Measurements from ENCODE around the gene NFIA. TPM values are rescaled to one million over a fixed set of nuclear protein-coding genes. Genes with fewer than 3 reads are reported as not detected.

The NFIA gene
- total and polyA plus RNA-seq, 10 of the 15 experiments (the other 5 are each of a cell fraction or from before 2014, with no cell fraction given): 0.10 to 0.16 TPM; not detected in 8

DNA sequence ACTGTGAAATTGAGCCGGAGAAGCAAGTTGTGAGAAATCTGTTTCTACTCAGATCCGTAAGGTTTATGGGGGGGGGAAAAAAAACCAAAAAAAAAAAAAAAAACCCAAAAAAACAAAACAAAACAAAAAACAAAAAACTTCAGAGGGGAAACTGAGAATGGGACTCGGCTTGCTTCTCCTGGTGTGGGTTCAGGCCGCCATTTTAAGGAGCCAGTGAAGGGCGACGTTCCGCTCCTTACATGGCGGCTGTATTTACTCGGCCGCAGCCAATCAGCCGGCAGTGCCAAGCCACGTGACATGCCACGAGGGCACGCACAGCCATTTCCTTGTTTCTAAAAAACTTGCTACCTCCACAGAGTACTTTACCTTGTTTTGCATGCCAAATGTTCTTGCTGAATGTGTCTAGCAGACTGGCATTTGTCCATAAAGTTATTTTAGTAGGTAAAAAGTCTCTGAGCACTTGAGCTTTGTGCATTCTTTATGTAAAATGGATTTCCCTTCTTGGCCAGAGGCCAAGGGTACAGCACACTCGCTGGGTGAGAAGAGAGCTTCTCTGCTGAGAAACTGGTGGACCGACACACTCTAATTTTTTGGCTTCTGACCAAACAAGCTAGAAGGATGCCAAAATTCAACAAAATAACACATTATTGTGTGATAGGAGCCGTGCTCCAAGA lies 101.8 kb downstream of the NFIA start:
- Histone ChIP-seq H4K20me1 (ENCODE audit: control insufficient read depth, insufficient read depth) (no peaks in the 10 kb centered on the region), H3K36me3 (ENCODE audit: control insufficient read depth in 2 of 2, insufficient read depth in 2 of 2, low read length in 1 of 2) (no peaks in the 10 kb centered on the region), H3K9me3 (replicated peaks; ENCODE audit: control insufficient read depth, insufficient read depth, low read length) (no peaks in the 10 kb centered on the region), H3K9ac (ENCODE audit: control insufficient read depth, insufficient read depth, low read length) (no peak overlapping the region), H3K4me3 (no peak overlapping the region), H3K4me1 (ENCODE audit: control insufficient read depth, insufficient read depth, low read length) (no peaks in the 10 kb centered on the region; the same call in 1 of the 2 replicates), H3K27ac (ENCODE audit: control insufficient read depth, insufficient read depth) (no peak overlapping the region), H2AFZ (ENCODE audit: control insufficient read depth, low read depth, low read length) (no peak overlapping the region), H3K27me3 (replicated peaks in 1 of 2; ENCODE audit: control insufficient read depth in 2 of 2, insufficient read depth in 2 of 2, low read length in 1 of 2) (0 out of 4 replicates have a peak, but pooled peaks cover 0 to 3% of the 10 kb centered on the region in 2 experiments), H3K79me2 (ENCODE audit: control insufficient read depth, insufficient read depth, low read length) (no peaks in the 10 kb centered on the region), H3K4me2 (ENCODE audit: control insufficient read depth, insufficient read depth) (no peak overlapping the region)
- WGBS (ENCODE audit: insufficient coverage, insufficient replicate concordance, low lambda C conversion rate, missing lambda C conversion rate): 62% methylated on average over 17 of the region's 17 CpGs
- ChIA-PET SMC1A (ENCODE audit: uncharacterized antibody, unreplicated experiment) (no interaction called here), CTCF (no interaction called here), POLR2A (no interaction called here), RAD21 (ENCODE audit: unreplicated experiment) (no interaction called here)
- intact Hi-C loops (cut with micrococcal nuclease; ENCODE audit: unreplicated experiment) (no loop called here), in situ Hi-C loops (cut with MboI) (no loop called here)
- BruUV-seq (replicated peaks): no TSS peak
- TF ChIP-seq POLR2AphosphoS5 (IDR thresholded peaks at IDR 0.05; ENCODE audit: low read length) (no peak), GABPA (IDR thresholded peaks at IDR 0.05; ENCODE audit: low read depth) (no peak), FOXM1 (IDR thresholded peaks at IDR 0.05; ENCODE audit: low read depth, low read length) (no peak), ZNF207 (IDR thresholded peaks at IDR 0.05; ENCODE audit: borderline replicate concordance) (no peak), HCFC1 (IDR thresholded peaks at IDR 0.05; ENCODE audit: low read length) (no peak), CHD1 (IDR thresholded peaks at IDR 0.05; ENCODE audit: low read depth, low read length) (no peak), ZNF274 (IDR thresholded peaks at IDR 0.05; ENCODE audit: insufficient read depth, insufficient read length) (no peak), YBX1 (IDR thresholded peaks at IDR 0.05) (no peak), ZBED1 (IDR thresholded peaks at IDR 0.05; ENCODE audit: borderline replicate concordance) (no peak), ETV6 (conservative IDR thresholded peaks at IDR 0.05 in 1 of 2, IDR thresholded peaks at IDR 0.05 in 1 of 2; ENCODE audit: borderline replicate concordance in 1 of 2, low read depth in 1 of 2) (no peak), SUPT20H (IDR thresholded peaks at IDR 0.05; ENCODE audit: borderline replicate concordance, control insufficient read depth, low read depth, low read length) (no peak), SPI1 (IDR thresholded peaks at IDR 0.05; ENCODE audit: borderline replicate concordance, insufficient read depth, low read depth, low read length) (no peak)
- TF ChIP-seq, protein P1, sequence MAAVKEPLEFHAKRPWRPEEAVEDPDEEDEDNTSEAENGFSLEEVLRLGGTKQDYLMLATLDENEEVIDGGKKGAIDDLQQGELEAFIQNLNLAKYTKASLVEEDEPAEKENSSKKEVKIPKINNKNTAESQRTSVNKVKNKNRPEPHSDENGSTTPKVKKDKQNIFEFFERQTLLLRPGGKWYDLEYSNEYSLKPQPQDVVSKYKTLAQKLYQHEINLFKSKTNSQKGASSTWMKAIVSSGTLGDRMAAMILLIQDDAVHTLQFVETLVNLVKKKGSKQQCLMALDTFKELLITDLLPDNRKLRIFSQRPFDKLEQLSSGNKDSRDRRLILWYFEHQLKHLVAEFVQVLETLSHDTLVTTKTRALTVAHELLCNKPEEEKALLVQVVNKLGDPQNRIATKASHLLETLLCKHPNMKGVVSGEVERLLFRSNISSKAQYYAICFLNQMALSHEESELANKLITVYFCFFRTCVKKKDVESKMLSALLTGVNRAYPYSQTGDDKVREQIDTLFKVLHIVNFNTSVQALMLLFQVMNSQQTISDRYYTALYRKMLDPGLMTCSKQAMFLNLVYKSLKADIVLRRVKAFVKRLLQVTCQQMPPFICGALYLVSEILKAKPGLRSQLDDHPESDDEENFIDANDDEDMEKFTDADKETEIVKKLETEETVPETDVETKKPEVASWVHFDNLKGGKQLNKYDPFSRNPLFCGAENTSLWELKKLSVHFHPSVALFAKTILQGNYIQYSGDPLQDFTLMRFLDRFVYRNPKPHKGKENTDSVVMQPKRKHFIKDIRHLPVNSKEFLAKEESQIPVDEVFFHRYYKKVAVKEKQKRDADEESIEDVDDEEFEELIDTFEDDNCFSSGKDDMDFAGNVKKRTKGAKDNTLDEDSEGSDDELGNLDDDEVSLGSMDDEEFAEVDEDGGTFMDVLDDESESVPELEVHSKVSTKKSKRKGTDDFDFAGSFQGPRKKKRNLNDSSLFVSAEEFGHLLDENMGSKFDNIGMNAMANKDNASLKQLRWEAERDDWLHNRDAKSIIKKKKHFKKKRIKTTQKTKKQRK (IDR thresholded peaks at IDR 0.05; ENCODE audit: low read depth, low read length): no peak
- TF ChIP-seq, protein P2, sequence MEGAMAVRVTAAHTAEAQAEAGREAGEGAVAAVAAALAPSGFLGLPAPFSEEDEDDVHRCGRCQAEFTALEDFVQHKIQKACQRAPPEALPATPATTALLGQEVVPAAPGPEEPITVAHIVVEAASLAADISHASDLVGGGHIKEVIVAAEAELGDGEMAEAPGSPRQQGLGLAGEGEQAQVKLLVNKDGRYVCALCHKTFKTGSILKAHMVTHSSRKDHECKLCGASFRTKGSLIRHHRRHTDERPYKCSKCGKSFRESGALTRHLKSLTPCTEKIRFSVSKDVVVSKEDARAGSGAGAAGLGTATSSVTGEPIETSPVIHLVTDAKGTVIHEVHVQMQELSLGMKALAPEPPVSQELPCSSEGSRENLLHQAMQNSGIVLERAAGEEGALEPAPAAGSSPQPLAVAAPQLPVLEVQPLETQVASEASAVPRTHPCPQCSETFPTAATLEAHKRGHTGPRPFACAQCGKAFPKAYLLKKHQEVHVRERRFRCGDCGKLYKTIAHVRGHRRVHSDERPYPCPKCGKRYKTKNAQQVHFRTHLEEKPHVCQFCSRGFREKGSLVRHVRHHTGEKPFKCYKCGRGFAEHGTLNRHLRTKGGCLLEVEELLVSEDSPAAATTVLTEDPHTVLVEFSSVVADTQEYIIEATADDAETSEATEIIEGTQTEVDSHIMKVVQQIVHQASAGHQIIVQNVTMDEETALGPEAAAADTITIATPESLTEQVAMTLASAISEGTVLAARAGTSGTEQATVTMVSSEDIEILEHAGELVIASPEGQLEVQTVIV (IDR thresholded peaks at IDR 0.05; ENCODE audit: borderline replicate concordance, partially characterized antibody): no peak
- TF ChIP-seq, protein P3, sequence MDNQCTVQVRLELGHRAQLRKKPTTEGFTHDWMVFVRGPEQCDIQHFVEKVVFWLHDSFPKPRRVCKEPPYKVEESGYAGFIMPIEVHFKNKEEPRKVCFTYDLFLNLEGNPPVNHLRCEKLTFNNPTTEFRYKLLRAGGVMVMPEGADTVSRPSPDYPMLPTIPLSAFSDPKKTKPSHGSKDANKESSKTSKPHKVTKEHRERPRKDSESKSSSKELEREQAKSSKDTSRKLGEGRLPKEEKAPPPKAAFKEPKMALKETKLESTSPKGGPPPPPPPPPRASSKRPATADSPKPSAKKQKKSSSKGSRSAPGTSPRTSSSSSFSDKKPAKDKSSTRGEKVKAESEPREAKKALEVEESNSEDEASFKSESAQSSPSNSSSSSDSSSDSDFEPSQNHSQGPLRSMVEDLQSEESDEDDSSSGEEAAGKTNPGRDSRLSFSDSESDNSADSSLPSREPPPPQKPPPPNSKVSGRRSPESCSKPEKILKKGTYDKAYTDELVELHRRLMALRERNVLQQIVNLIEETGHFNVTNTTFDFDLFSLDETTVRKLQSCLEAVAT (IDR thresholded peaks at IDR 0.05): no peak
- no peak for FAIRE-seq
- ATAC-seq: no peak
- no peak for DNase-seq (ENCODE audit: low read depth, low spot score)

All from GM12878 (cell line).